Mucosa of descending colon (tissue), 3 donors: ENCODE data around the gene DNAH3. TPM values are rescaled to one million over a fixed set of nuclear protein-coding genes. Genes with fewer than 3 reads are reported as not detected.
A peak's percentile ranks its signal among the peaks of the same experiment; 100 is the strongest.

Experiments
- ATAC-seq: fragments of 200-7000 bp; cut with Tn5 transposase; one replicate; pipeline ENCODE4 v1.9.1; 2020; ENCODE audit warnings: mild to moderate bottlenecking, moderate library complexity
- DNase-seq, 3 donors: peaks; one replicate each; pipeline ENCODE4 v3.0.0-alpha.2; 2020
- H3K36me3 ChIP-seq: fragments of 200-600 bp; one replicate; pipeline ENCODE4 v1.8.0; 2021; ENCODE audit warnings: low read depth, mild to moderate bottlenecking
- H3K4me1 ChIP-seq: fragments of 200-600 bp; one replicate; pipeline ENCODE4 v1.8.0; 2021; ENCODE audit warnings: low read depth, mild to moderate bottlenecking
- H3K4me3 ChIP-seq: fragments of 200-600 bp; one replicate; pipeline ENCODE4 v1.8.0; 2021; ENCODE audit warnings: mild to moderate bottlenecking
- H3K9me3 ChIP-seq: fragments of 200-600 bp; one replicate; pipeline ENCODE4 v1.8.0; 2021; ENCODE audit warnings: mild to moderate bottlenecking
- intact Hi-C, 2 donors: fragments of 100-400 bp; cut with DNase I in 1 of 2; cut with micrococcal nuclease in 1 of 2; formaldehyde crosslinking; loops; one replicate each; pipeline versions ENCODE4 v1.11.0 to v1.11.1; 2022; cut with DNase I, micrococcal nuclease
- total RNA-seq, 3 donors: library from RNA; stranded (reverse); fragmentation: NEBNext Ultra II Directional in 2 of 3; extraction: Animal tissue kit (Norgen Biotek cat#: 25700) in 2 of 3; gene quantifications; one replicate each; pipeline versions ENCODE4 v1.2.1 to v1.2.4, GENCODE V29; 2021 to 2023
- TF ChIP-seq, protein P1 (sequence below): fragments of 200-600 bp; IDR thresholded peaks from one replicate; pipeline ENCODE4 v1.8.0; 2022; ENCODE audit warnings: antibody characterized with exemption, mild to moderate bottlenecking
- donor health status: DM: no; HTN: no; CAD: no; lungs with moderate emphysema.
- donor health status: DM: no; HTN: no; CAD: no.
- donor health status: DM: no; HTN: yes; CAD: no.

DNAH3 gene
- total RNA-seq, 3 donors from 2014 or later: 2.2 to 6.4 (median 2.9) TPM

DNA sequence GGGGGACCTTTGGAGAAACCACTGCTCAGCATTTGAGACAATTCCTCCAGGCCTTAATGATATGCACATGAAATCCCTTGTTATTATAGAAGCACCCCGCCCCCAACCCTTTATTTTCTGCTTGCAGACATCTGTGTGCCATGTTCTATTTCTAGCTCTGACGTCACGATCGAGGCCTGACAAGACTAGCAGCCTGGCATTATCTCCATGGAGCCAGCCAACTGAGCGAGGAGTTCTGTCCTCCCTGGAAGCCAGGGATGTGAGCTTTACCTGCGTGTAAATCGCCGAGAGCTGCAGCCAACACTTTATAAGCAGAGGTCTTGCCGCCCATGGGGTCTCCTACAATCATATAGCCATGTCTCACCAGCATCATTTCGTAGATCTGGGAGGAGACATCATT is 116.9 kb downstream of the DNAH3 start:
- ATAC-seq (no peak), DNase-seq (no peak)
- H3K9me3 ChIP-seq: no peaks in the 10 kb centered on the region
- H3K4me3 ChIP-seq: no peak overlapping the region
- H3K4me1 ChIP-seq: no peaks in the 10 kb centered on the region
- TF ChIP-seq, protein P1, sequence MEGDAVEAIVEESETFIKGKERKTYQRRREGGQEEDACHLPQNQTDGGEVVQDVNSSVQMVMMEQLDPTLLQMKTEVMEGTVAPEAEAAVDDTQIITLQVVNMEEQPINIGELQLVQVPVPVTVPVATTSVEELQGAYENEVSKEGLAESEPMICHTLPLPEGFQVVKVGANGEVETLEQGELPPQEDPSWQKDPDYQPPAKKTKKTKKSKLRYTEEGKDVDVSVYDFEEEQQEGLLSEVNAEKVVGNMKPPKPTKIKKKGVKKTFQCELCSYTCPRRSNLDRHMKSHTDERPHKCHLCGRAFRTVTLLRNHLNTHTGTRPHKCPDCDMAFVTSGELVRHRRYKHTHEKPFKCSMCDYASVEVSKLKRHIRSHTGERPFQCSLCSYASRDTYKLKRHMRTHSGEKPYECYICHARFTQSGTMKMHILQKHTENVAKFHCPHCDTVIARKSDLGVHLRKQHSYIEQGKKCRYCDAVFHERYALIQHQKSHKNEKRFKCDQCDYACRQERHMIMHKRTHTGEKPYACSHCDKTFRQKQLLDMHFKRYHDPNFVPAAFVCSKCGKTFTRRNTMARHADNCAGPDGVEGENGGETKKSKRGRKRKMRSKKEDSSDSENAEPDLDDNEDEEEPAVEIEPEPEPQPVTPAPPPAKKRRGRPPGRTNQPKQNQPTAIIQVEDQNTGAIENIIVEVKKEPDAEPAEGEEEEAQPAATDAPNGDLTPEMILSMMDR: no peak
- H3K36me3 ChIP-seq: no peaks in the 10 kb centered on the region
- intact Hi-C loops: no loop called here

DNA sequence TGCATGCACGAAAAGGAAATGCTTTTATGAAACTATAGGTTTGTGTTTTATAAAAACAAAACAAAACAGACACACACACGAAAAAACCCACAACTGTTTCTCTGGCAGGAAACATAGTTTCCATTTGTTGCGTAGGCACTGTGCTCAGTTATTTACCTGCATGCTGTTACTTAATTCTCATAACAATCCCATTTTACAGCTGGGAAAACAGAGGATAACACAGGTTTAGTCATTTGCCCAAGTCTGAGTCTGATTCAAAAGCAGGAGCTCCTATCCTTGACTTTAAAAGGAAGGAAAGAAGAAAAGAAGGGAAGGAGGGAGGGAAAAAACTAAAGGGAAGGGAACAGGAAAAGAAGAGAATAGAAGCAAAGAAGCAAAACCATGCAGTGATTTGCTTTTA is 117.4 kb downstream of the DNAH3 start:
- TF ChIP-seq, protein P1: no peak
- intact Hi-C loops: no loop called here
- no peaks in the 10 kb centered on the region for H3K4me1 ChIP-seq
- H3K4me3 ChIP-seq: no peak overlapping the region
- H3K36me3 ChIP-seq: no peaks in the 10 kb centered on the region
- no peaks in the 10 kb centered on the region for H3K9me3 ChIP-seq
- no peak for DNase-seq
- ATAC-seq: no peak

DNA sequence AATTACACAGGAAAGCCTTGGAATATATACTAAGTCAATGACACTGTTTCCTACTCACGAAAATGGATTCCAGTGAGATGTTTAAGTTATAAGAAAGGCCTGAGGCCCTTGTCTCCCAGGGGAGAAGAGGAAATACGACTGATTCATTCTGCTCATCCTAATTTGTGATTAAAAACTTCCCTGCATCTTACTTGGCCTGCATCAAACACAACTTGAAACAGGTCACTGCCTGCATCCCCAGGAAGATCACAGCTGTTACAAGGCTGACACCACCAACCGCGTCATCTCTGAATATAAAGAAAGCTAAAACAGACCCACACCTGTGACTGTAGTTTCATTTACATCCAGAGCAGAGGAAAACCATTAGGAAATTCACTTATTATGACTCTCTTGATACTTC is 121.9 kb downstream of the DNAH3 start:
- DNase-seq: no peak
- TF ChIP-seq, protein P1: no peak
- no peak for ATAC-seq
- Histone ChIP-seq H3K4me1 (no peaks in the 10 kb centered on the region), H3K36me3 (no peaks in the 10 kb centered on the region), H3K4me3 (no peak overlapping the region), H3K9me3 (no peaks in the 10 kb centered on the region)
- intact Hi-C loops: no loop called here

DNA sequence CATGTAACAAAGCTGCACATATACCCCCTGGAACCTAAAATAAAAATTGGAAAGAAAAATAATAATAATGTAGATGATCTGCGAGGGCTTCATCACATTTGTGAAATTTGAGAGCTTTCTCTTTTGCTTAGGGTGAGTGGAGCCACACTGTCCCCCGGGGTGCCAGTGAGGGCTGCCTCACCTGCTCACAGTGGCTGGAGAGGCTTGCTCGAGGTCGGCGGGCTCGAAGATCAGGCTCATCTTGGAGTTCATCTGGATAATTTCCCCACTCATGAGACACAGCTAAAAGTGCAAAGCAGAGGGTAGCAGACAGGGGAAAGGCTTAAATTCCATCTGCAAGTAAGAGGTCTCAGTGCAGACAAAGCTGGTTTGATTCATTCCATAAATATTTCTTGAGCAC is 123.8 kb downstream of the DNAH3 start:
- no peak overlapping the region for H3K4me3 ChIP-seq
- ATAC-seq: no peak
- H3K9me3 ChIP-seq: no peaks in the 10 kb centered on the region
- TF ChIP-seq, protein P1: no peak
- DNase-seq: no peak
- intact Hi-C loops: no loop called here
- no peaks in the 10 kb centered on the region for H3K4me1 ChIP-seq
- no peaks in the 10 kb centered on the region for H3K36me3 ChIP-seq

DNA sequence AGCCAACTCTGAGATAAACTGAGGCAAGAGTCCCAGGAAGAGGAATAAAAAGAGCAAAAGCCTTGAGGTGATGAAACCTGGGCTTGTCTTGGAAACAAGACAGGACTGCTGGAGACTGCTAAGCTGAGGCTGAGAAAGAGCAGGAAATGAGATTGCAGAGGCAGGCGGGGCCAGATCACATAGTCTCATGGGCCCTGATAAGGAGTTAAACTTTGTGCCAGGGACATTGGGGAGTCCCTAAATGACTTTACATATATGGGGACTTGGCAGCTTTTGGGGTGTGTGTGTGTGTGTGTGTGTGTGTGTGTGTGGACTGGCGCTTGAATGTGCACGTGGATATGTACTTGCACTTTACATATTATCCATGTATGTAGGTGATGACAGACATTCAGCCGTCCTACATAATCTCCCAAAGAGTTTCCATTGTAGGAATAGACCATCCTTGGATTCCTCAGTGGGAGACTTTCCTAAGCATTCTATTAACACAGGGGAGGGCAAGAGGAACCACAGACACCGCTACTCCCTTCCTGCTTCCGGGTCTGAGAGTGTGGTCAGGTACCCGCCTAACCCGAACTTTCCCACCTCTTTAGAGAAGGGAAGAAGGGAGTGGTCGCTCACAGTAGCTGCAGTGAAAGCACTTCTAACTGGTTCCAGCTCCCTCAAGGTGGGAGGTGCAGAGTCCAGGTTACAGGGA is 127.0 kb downstream of the DNAH3 start:
- peak; percentile 76 for ATAC-seq
- peak in 2 of 3 donors; percentile 24 to 35 for DNase-seq
- TF ChIP-seq, protein P1: no peak
- intact Hi-C loops: no loop called here
- Histone ChIP-seq H3K9me3 (no peaks in the 10 kb centered on the region), H3K36me3 (no peaks in the 10 kb centered on the region), H3K4me3 (no peak overlapping the region), H3K4me1 (no peaks in the 10 kb centered on the region)

DNA sequence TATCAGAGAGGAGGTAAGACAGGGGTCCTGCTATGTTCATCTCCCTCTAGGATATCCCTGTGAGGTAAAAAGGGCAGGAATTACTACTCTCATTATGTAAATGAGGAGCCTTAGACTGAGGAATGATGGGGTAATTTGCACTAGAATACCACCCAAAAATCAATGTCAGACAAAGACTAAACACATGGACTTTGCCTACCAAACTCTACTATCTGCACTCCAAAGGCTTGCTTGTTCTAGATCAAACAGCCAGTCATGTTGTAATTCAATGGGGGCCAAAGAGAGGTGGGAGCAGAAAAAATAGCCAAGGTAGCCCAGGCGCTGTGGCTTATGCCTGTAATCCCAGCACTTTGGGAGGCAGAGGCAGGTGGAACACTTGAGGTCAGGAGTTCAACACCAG is 129.3 kb downstream of the DNAH3 start:
- Histone ChIP-seq H3K36me3 (no peaks in the 10 kb centered on the region), H3K4me1 (no peaks in the 10 kb centered on the region), H3K9me3 (no peaks in the 10 kb centered on the region), H3K4me3 (no peak overlapping the region)
- no peak for ATAC-seq
- intact Hi-C loops: no loop called here
- TF ChIP-seq, protein P1: no peak
- no peak for DNase-seq
